Skeletal muscle tissue (tissue), 4 donors: ENCODE data around the gene ENTPD8. TPM values are rescaled to one million over a fixed set of nuclear protein-coding genes. Genes with fewer than 3 reads are reported as not detected.

Experiments used
- H3K27ac ChIP-seq: one replicate; pipeline ENCODE4 v1.7.0; 2013; ENCODE audit warnings: mild to moderate bottlenecking, low read depth, low read length, inconsistent platforms
- H3K27me3 ChIP-seq, 3 donors: one replicate each; pipeline ENCODE4 v1.7.0; 2013; ENCODE audit warnings: low read length in 3 of 3; ENCODE audit not compliant: control insufficient read depth in 3 of 3, insufficient read depth in 3 of 3
- H3K36me3 ChIP-seq, 3 donors: one replicate each; pipeline ENCODE4 v1.7.0; 2013; ENCODE audit warnings: low read length in 3 of 3; ENCODE audit not compliant: control insufficient read depth in 3 of 3, insufficient read depth in 3 of 3
- H3K4me1 ChIP-seq, 3 donors: one replicate each; pipeline ENCODE4 v1.7.0; 2013; ENCODE audit warnings: low read length in 3 of 3, mild to moderate bottlenecking in 3 of 3; ENCODE audit not compliant: control insufficient read depth in 3 of 3, insufficient read depth in 3 of 3
- H3K4me3 ChIP-seq, 3 donors: one replicate each; pipeline ENCODE4 v1.7.0; 2013; ENCODE audit warnings: low read length in 3 of 3
- H3K9ac ChIP-seq, 3 donors: one replicate each; pipeline ENCODE4 v1.7.0; 2013; ENCODE audit warnings: low read length in 3 of 3, mild to moderate bottlenecking in 3 of 3, moderate library complexity in 2 of 3, low read depth in 1 of 3
- H3K9me3 ChIP-seq, 3 donors: one replicate each; pipeline ENCODE4 v1.7.0; 2013; ENCODE audit warnings: low read length in 3 of 3; ENCODE audit not compliant: control insufficient read depth in 3 of 3
- total RNA-seq: library from RNA; depleted of rRNA; stranded (reverse); fragments of >200 nt; gene quantifications from one replicate; pipeline ENCODE4 v1.2.3, GENCODE V29; 2014
- donor health status: Osteomylitis.

The ENTPD8 gene
- total RNA-seq, 1 donor from 2014 or later, result not detected

DNA sequence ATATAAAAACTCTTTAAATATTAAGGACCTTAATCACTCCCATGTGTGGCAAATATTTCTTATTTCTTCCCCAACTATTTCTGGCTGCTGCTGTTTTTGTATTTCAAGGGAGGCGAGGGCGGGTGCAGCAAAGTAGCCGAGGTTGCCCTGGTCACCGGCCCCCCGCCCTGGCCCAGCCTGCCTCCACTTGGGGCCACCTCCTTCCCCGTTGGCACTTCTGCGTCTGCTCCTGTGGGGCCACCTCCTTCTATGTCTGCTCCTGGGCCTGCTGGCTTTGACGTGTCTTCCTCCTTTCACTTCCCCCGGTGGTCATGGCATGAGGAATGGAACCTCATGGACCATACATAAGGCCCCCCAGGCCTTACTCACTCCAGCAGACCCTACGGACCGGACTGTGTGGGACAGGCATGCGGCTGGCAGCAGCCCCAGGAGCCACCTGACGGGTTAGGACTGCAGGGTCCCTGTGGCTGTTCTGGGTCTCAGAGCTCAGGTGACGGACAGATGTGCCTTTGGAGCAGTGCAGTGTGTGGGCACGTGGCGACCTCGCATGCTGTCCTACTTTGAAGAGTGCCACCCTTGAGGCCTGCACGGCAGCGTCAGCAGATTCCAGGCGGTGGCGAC lies 5.8 kb upstream of the ENTPD8 start:
- Histone ChIP-seq H3K36me3 (peaks cover 0 to 3% (median 0%) of the 10 kb centered on the region in 3 donors), H3K27me3 (peaks cover 0 to 10% (median 10%) of the 10 kb centered on the region in 3 donors), H3K4me3 (no peak overlapping the region), H3K9me3 (no peaks in the 10 kb centered on the region), H3K9ac (no peak overlapping the region), H3K4me1 (peaks cover 3 to 7% (median 7%) of the 10 kb centered on the region in 3 donors), H3K27ac (no peak overlapping the region)

DNA sequence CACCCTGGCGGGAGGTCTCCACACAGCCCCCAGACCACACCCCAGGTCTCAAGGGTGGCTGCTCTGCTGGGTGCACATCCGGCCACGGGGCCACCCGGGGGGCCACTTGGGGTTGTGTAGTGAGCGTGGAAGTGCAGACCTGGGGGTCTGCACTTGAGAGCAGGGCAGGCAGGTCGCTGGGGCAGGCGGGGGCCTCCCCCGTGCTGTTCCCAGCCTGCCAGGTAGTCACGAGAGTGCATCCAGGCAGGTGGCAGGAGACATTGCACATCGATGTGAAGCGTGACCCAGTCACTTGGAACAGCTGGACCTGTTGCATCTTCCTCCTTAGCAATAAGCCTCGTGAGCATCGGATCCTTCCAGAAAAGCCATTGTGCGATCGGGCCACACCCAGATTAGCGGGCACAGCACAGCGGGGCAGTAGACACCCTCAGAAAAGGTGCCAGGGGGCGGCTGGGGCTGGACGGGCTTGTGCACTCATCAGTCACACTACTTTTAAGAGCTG lies 4.8 kb upstream of the ENTPD8 start:
- H3K27me3 ChIP-seq, result peaks cover 0 to 11% (median 11%) of the 10 kb centered on the region in 3 donors
- H3K36me3 ChIP-seq, result peaks cover 0 to 3% (median 0%) of the 10 kb centered on the region in 3 donors
- no peaks in the 10 kb centered on the region for H3K9me3 ChIP-seq
- peaks cover 3 to 7% (median 7%) of the 10 kb centered on the region in 3 donors for H3K4me1 ChIP-seq
- no peak overlapping the region for H3K9ac ChIP-seq
- no peak overlapping the region for H3K27ac ChIP-seq
- no peak overlapping the region for H3K4me3 ChIP-seq

DNA sequence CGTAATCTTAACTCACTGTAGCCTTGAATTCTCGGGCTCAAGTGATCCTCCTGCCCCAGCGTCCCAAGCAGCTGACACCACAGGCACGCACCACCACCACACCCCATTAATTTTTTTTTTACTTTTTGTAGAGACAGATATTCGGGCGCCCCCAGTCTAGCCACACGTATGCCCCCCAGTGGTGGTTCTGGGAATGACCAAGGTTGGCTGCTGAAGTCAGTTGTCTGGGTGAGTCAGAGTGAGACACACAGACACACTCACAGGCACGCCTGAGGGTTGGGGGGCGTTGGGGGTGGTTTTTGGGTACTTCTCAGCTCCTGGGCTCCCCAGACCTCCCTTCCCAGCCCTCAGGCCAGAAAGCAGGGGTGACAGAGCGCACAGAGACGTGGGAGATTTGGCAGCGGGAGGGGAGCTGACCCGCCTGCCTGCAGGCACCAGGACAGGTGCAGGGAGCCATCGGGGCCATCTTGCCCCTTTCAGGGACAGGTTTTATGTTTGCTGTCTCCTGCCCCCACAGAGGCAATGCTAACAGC lies 4.2 kb upstream of the ENTPD8 start:
- H3K9ac ChIP-seq, result no peak overlapping the region
- H3K27me3 ChIP-seq, result peaks cover 0 to 11% (median 11%) of the 10 kb centered on the region in 3 donors
- H3K27ac ChIP-seq, result no peak overlapping the region
- H3K36me3 ChIP-seq, result peaks cover 0 to 3% (median 0%) of the 10 kb centered on the region in 3 donors
- H3K4me3 ChIP-seq, result peak overlapping the region in 1 of 3 donors; percentile 6
- no peaks in the 10 kb centered on the region for H3K9me3 ChIP-seq
- peaks cover 3 to 7% (median 7%) of the 10 kb centered on the region in 3 donors for H3K4me1 ChIP-seq

DNA sequence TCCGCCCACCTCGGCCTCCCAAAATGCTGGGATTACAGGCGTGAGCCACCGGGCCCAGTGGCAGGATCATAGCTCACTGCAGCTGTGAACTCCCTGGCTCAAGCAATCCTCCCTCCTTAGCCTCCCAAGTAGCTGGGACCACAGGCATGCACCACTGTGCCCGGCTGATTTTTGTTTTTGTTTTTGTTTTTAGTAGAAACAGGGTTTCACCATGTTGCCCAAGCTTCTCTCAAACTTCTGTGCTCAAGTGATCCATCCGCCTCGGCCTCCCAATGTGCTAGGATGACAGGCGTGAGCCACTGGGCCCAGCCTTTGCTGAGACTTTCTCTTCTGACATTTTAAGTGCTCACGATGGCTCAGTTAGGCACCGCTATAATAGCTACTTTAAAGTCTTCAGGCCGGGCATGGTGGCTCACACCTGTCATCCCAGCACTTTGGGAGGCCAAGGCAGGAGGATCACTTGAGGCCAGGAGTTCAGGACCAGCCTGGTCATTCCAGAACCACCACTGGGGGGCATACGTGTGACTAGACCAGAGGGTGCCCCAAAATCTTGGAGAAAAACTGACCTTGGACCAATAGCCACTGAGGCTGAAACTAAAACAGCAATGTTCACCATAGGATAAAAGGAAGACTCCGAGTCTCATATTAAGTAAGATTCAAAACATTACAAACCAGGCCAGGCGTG lies 3.1 kb upstream of the ENTPD8 start:
- Histone ChIP-seq H3K27me3 (peaks cover 4 to 15% (median 15%) of the 10 kb centered on the region in 3 donors), H3K36me3 (peaks cover 0 to 3% (median 0%) of the 10 kb centered on the region in 3 donors), H3K4me1 (peaks cover 3 to 10% (median 10%) of the 10 kb centered on the region in 3 donors), H3K4me3 (no peak overlapping the region), H3K9me3 (no peaks in the 10 kb centered on the region), H3K9ac (no peak overlapping the region), H3K27ac (no peak overlapping the region)

DNA sequence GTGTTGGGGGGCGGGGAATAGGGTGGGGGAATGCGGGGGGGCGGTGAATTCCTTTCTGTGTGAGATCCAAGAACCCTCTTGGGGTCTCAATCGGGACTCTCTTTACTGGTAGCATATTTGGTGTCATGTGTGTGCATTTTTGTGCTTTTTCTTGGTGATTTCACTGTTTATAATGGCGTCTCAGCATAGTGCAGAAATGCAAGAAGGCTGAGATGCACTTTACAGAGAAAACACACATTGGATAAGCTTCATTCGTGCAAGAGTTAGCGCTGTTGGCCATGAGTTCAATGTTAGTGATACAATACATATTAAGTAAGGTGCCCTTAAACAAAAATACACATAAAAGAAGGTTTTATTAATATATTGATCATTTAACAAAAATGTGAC lies 771 bp upstream of the ENTPD8 start:
- Histone ChIP-seq H3K9me3 (no peaks in the 10 kb centered on the region), H3K4me3 (peak overlapping the region in 1 of 3 donors; percentile 14), H3K36me3 (no peaks in the 10 kb centered on the region), H3K27ac (no peak overlapping the region), H3K27me3 (peaks cover 21 to 38% (median 31%) of the 10 kb centered on the region in 3 donors), H3K4me1 (peaks cover 3 to 23% (median 9%) of the 10 kb centered on the region in 3 donors), H3K9ac (no peak overlapping the region)

DNA sequence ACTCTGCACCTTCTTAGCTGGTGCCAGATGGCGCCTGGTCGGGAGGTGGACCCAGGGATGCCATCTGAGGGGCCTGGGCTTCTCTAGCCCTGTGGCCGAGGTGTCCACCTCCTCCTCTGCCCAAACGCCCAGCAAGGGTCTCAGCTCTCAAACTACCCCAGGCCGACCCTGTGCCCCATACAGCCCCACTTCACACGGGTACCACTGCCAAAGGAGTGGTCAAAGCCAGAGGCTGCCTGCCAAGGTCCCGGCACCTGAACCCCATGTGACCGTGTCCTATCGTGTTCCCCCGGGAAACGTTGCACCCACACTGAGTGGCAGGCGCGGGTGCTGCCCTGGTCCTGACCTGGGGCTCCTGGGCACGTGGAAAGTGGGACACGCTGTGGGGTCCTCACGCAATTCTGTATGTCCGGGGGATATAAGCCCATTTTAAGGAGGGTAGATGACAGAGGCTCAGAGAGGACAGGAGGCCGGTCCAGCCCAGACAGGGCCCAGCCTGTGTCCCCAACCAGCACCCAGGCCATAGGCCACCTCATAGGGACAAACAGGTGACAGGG lies 1.9 kb downstream of the ENTPD8 start:
- Histone ChIP-seq H3K36me3 (no peaks in the 10 kb centered on the region), H3K9ac (peak overlapping the region in 1 of 3 donors; percentile 8), H3K4me1 (peaks cover 0 to 32% (median 10%) of the 10 kb centered on the region in 3 donors), H3K27me3 (peaks cover 22 to 43% (median 34%) of the 10 kb centered on the region in 3 donors), H3K4me3 (no peak overlapping the region), H3K27ac (no peak overlapping the region), H3K9me3 (no peaks in the 10 kb centered on the region)

DNA sequence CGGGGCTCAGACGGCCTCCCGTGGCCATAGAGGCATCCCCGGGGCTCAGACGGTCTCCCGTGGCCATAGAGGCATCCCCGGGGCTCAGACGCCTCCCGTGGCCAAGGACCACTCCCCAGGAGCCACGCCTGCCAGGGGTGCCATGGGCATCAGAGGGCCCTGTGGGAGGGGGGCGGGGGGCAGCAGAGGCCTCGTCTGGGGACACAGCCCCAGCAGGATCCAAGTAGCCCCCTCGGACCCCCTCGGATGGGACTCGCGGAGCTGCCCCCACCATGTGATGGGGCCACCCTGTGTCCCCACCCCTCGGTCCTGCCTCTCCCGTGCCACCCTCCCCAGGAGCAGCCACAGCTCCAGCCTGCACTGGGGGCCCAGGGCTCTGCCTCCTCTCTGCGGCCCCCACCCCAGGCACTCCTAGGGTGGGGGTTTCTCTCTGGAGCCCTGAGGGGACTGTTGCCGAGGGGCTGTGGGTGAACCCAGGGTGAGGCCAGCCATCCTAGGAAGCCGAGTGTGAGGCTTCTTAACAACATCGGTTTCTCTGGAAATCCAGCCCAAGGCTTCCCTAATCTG lies 2.5 kb downstream of the ENTPD8 start:
- H3K36me3 ChIP-seq, result no peaks in the 10 kb centered on the region
- H3K4me1 ChIP-seq, result peaks cover 0 to 32% (median 10%) of the 10 kb centered on the region in 3 donors
- H3K27me3 ChIP-seq, result peaks cover 22 to 43% (median 34%) of the 10 kb centered on the region in 3 donors
- no peak overlapping the region for H3K9ac ChIP-seq
- no peaks in the 10 kb centered on the region for H3K9me3 ChIP-seq
- H3K4me3 ChIP-seq, result no peak overlapping the region
- no peak overlapping the region for H3K27ac ChIP-seq

DNA sequence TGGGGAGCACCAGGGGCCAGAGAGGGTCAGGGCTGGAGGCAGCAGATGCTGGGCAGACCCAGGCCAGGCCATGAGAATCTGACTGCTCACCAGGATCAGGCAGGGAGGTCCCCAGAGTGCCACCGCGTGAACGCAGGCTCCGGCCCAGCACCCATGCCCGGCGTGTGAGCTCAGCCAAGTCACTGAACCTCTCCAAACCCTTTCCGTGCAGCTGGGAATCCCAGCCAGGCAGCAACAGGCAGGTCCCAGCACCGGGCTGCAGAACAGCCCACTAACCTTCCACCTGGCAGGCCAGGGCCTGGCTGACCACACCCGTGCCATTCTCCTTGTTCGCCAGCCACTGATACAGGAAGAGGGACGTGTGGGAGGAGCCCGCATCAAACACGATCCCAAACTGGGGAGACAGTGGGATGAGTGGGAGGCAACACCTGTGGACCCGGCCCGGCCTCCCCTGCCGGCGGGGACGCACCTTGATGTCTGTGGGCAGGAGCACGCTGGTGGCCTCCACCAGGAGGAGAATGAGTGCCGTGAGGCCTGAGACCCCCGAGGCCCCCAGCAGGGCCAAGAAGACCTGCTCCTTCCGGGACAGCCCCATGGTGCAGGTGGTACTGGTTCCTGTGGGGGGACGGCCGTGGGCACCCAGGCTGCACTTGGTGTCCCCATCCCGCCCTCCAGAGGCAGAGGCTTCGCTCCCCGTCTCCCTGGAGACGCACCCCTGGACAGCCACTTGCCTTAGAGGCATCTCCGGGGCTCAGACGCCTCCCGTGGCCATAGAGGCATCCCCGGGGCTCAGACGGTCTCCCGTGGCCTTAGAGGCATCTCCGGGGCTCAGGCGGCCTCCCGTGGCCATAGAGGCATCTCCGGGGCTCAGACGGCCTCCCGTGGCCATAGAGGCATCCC lies 3.2 kb downstream of the ENTPD8 start:
- H3K9ac ChIP-seq, result no peak overlapping the region
- H3K9me3 ChIP-seq, result no peaks in the 10 kb centered on the region
- peaks cover 0 to 32% (median 10%) of the 10 kb centered on the region in 3 donors for H3K4me1 ChIP-seq
- H3K36me3 ChIP-seq, result no peaks in the 10 kb centered on the region
- no peak overlapping the region for H3K27ac ChIP-seq
- H3K27me3 ChIP-seq, result peaks cover 22 to 43% (median 34%) of the 10 kb centered on the region in 3 donors
- H3K4me3 ChIP-seq, result no peak overlapping the region
